Stimulated activated CD8-positive, alpha-beta memory T cell treated with anti-CD3 and anti-CD28 coated beads, Interleukin-15, amount 100 ng/mL, for 1 hour (primary cell): ENCODE measurements around the gene KHNYN.
"Not testable (repeated sequence)": the region's sequence is repeated elsewhere in the genome, so short reads cannot be mapped to it uniquely, and the experiment has no call there.

Source experiments
- DNase-seq: peaks from one replicate; pipeline ENCODE4 v3.0.0-alpha.2; 2020; ENCODE audit warnings: low read depth

The KHNYN gene

GRCh38 chr14:24429395-24430142 is at the start of gene KHNYN, which contains the start of gene CBLN3:
KHNYN (plus strand) TSS chr14:24429954; CDS start chr14:24430731, 777 bp downstream.
CBLN3 (minus strand) TSS chr14:24429668; CDS start chr14:24429054, 614 bp downstream.
- DNase-seq: peak; percentile 68

- DNase-seq: no peak
Measured at GRCh38 chr14:24381363-24382063, 48.2 kb upstream of the KHNYN start.

- no peak for DNase-seq
Measured at GRCh38 chr14:24382064-24382371, 47.7 kb upstream of the KHNYN start.

GRCh38 chr14:24384169-24384568 is 45.6 kb upstream of the KHNYN start:
- no peak for DNase-seq

GRCh38 chr14:24385524-24385923 is 44.2 kb upstream of the KHNYN start:
- no peak for DNase-seq

GRCh38 chr14:24387009-24387345 is 42.8 kb upstream of the KHNYN start:
- DNase-seq: no peak

GRCh38 chr14:24387579-24387978 is 42.2 kb upstream of the KHNYN start:
- DNase-seq: not testable (repeated sequence)

- DNase-seq: no peak
Measured at GRCh38 chr14:24388474-24389179, 41.1 kb upstream of the KHNYN start.

GRCh38 chr14:24389226-24389848 is 40.4 kb upstream of the KHNYN start:
- DNase-seq: no peak

- DNase-seq: no peak
Measured at GRCh38 chr14:24390701-24391468, 38.9 kb upstream of the KHNYN start.

- DNase-seq: no peak
Measured at GRCh38 chr14:24392325-24393091, 37.2 kb upstream of the KHNYN start.

- no peak for DNase-seq
Measured at GRCh38 chr14:24394275-24394674, 35.5 kb upstream of the KHNYN start.

GRCh38 chr14:24395609-24396582 is 33.9 kb upstream of the KHNYN start:
- no peak for DNase-seq

- DNase-seq: no peak
Measured at GRCh38 chr14:24397639-24398292, 32.0 kb upstream of the KHNYN start.

- DNase-seq: no peak
Measured at GRCh38 chr14:24398293-24398652, 31.5 kb upstream of the KHNYN start.

GRCh38 chr14:24398653-24399446 is 30.9 kb upstream of the KHNYN start, which contains the start of gene NYNRIN:
NYNRIN (plus strand) TSS chr14:24399003; CDS start chr14:24399247, 244 bp downstream.
- no peak for DNase-seq

- DNase-seq: no peak
Measured at GRCh38 chr14:24399447-24399822, 30.3 kb upstream of the KHNYN start.

GRCh38 chr14:24399999-24400718 is 29.6 kb upstream of the KHNYN start:
- DNase-seq: no peak
